OCI-LY3 (cell line): Measurements from ENCODE around the gene REC8.

Source experiments
- EZH2phosphoT487 ChIP-seq: fragments of 200-600 bp; shearing (Covaris generic); IDR thresholded peaks from 2 replicates; pipeline ENCODE4 v1.6.1; 2018; ENCODE audit warnings: antibody characterized with exemption, mixed run types, low read depth
- TF ChIP-seq, protein P1 (sequence below): fragments of 200-600, 300-600 bp; sonication (generic); IDR thresholded peaks from 2 replicates; pipeline ENCODE4 v1.5.1; 2014; ENCODE audit warnings: antibody characterized with exemption, low read length, low read depth

DNA sequence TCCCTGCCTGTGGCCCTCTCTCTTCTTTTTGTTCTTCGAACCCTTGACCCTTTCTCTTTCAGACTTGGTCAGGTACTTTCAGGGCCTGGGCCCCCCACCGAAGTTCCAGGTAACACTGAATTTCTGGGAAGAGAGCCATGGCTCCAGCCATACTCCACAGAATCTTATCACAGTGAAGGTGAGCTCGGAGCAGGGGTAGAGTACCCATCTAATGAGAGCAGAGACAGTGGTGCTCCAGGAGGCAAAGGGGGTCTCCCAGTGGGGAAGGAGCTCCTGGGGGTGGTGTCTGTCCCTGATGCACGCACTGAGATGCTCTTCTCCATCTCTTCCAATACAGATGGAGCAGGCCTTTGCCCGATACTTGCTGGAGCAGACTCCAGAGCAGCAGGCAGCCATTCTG is 6.1 kb upstream of the REC8 start:
- TF ChIP-seq, protein P1, sequence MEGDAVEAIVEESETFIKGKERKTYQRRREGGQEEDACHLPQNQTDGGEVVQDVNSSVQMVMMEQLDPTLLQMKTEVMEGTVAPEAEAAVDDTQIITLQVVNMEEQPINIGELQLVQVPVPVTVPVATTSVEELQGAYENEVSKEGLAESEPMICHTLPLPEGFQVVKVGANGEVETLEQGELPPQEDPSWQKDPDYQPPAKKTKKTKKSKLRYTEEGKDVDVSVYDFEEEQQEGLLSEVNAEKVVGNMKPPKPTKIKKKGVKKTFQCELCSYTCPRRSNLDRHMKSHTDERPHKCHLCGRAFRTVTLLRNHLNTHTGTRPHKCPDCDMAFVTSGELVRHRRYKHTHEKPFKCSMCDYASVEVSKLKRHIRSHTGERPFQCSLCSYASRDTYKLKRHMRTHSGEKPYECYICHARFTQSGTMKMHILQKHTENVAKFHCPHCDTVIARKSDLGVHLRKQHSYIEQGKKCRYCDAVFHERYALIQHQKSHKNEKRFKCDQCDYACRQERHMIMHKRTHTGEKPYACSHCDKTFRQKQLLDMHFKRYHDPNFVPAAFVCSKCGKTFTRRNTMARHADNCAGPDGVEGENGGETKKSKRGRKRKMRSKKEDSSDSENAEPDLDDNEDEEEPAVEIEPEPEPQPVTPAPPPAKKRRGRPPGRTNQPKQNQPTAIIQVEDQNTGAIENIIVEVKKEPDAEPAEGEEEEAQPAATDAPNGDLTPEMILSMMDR: no peak
- no peak for TF ChIP-seq EZH2phosphoT487
